GM10248 (cell line): ENCODE results near the gene HOXB4.

Experiments used
- CTCF ChIA-PET: fragments of 300-600 bp; sonication (Branson Sonifier 250); formaldehyde crosslinking; extraction: SDS; loops from one replicate; lab custom pipeline; 2021; ENCODE audit warnings: antibody characterized with exemption; lab: Yijun Ruan, JAX
- POLR2A ChIA-PET: fragments of 350-650 bp; sonication (Branson Sonifier 250); formaldehyde crosslinking; extraction: SDS; loops from one replicate; lab custom pipeline; 2020; ENCODE audit warnings: antibody characterized with exemption; lab: Yijun Ruan, JAX
- DNase-seq: peaks from one replicate; pipeline ENCODE4 v3.0.0; 2012; ENCODE audit errors: extremely low spot score
- TF ChIP-seq, protein P1 (sequence below): IDR thresholded peaks from 2 replicates; pipeline ENCODE4 v1.5.1; 2012; ENCODE audit warnings: mild to moderate bottlenecking, low read depth; ENCODE audit errors: extremely low read depth, missing control alignments, control extremely low read depth

HOXB4 gene

DNA sequence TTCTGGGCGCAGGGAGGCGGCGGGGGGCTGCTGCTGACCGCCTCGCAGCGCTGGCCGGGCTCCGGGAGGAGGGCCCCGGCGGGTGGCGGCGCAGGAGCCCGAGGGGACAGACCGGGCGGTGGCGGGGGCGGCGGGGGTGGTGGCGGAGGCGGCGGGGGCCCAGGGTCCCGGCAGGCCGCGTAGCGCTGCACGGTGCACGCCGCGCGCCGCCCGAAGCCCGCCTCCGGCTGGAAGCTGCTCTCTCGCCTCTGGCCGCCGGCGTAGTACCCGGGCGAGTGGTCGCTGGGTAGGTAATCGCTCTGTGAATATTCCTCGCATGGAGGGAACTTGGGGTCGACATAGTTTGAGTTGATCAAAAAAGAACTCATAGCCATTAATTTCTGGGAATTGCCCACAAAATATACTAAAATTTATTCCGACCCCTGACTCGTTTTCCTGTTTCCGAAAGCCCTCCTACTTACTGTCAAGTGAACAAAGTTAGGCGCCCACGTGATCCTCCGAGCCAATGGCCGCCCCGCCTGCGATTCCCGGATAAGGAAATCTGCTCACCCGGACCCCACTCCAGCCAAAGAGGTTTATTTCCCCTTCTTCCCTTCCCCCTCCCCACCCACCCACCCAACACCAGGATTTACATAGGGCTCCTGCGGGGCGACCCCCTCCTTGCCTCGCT lies at the start of gene HOXB4:
HOXB4 (minus strand) TSS at position 405 of the 670 bp plus-strand sequence; CDS start at position 374, 31 bp downstream.
- TF ChIP-seq, protein P1, sequence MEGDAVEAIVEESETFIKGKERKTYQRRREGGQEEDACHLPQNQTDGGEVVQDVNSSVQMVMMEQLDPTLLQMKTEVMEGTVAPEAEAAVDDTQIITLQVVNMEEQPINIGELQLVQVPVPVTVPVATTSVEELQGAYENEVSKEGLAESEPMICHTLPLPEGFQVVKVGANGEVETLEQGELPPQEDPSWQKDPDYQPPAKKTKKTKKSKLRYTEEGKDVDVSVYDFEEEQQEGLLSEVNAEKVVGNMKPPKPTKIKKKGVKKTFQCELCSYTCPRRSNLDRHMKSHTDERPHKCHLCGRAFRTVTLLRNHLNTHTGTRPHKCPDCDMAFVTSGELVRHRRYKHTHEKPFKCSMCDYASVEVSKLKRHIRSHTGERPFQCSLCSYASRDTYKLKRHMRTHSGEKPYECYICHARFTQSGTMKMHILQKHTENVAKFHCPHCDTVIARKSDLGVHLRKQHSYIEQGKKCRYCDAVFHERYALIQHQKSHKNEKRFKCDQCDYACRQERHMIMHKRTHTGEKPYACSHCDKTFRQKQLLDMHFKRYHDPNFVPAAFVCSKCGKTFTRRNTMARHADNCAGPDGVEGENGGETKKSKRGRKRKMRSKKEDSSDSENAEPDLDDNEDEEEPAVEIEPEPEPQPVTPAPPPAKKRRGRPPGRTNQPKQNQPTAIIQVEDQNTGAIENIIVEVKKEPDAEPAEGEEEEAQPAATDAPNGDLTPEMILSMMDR: no peak
- ChIA-PET CTCF (interaction anchor here (1.2 to 3.7 kb wide), 4 partner anchors 10 to 242 kb away, joined by 3 to 13 read pairs (median 6); no protein-coding TSS in a partner anchor), POLR2A (interaction anchor here (0.7 kb wide), 1 partner anchor 493 kb away, joined by 3 read pairs; no protein-coding TSS in a partner anchor)
- peak; percentile 76 for DNase-seq

GRCh38 chr17:48627118-48627597 lies 49.0 kb upstream of the HOXB4 start:
- no peak for DNase-seq
- ChIA-PET POLR2A (no interaction called here), CTCF (interaction anchor here (3.2 to 6.1 kb wide), 2 partner anchors 9 to 13 kb away, joined by 28 to 31 read pairs; partner anchors contain the start of gene HOXB8)
- TF ChIP-seq, protein P1: no peak

GRCh38 chr17:48626245-48627117 lies 48.3 kb upstream of the HOXB4 start, which contains the start of gene HOXB9:
HOXB9 (minus strand) TSS chr17:48626358; CDS start chr17:48626269, 89 bp downstream.
- ChIA-PET POLR2A (no interaction called here), CTCF (interaction anchor here (0.9 to 6.1 kb wide), 10 partner anchors 10 to 600 kb away, joined by 3 to 31 read pairs (median 5); partner anchors contain the start of genes HOXB3 and HOXB8)
- TF ChIP-seq, protein P1: no peak
- no peak for DNase-seq

- ChIA-PET CTCF (interaction anchor here (0.8 to 6.1 kb wide), 15 partner anchors 11 to 599 kb away, joined by 3 to 31 read pairs (median 4); partner anchors contain the start of genes HOXB3 and HOXB8), POLR2A (no interaction called here)
- TF ChIP-seq, protein P1: no peak
- DNase-seq: peak; percentile 69
These were observed 47.5 kb upstream of the HOXB4 start for GRCh38 chr17:48625495-48626244.

GRCh38 chr17:48624544-48625494 lies 46.7 kb upstream of the HOXB4 start:
- no peak for DNase-seq
- ChIA-PET CTCF (interaction anchor here (0.8 to 6.1 kb wide), 19 partner anchors 10 to 599 kb away, joined by 3 to 31 read pairs (median 5); partner anchors contain the start of genes HOXB3, HOXB5 and HOXB8), POLR2A (no interaction called here)
- TF ChIP-seq, protein P1: no peak
